ENCODE data around the gene LVRN. TPM values are rescaled to one million over a fixed set of nuclear protein-coding genes. Genes with fewer than 3 reads are reported as not detected.
A peak's percentile ranks its signal among the peaks of the same experiment; 100 is the strongest.

Gene LVRN
- total RNA-seq, 4 donors from 2014 or later, result 0.31 to 2.9 (median 2.1) TPM; not detected in 1

DNA sequence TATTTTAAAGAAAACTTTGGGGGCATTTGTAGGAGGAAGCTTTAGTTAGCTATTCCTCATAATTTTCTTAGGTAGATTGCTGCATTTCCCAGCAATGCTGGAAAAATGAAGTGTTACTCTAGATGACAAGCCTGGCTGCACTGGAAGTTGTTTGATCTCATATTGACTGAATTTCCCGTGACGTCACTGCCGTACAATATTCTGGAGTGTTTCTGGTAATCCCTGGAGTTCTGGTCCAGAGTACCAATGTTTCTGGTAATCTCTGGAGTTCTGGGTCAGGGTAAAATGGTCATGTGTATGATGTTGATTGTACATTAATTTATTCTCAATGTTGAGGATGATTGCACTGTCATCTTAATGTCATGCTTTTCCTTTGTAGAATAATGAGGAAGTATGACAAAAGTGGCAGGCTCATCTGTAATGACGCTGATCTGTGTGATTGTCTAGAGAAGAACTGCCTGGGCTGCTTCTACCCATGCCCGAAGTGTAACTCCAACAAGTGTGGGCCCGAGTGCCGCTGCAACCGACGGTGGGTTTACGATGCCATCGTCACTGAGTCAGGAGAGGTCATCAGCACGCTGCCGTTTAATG, 96.2 kb downstream of the LVRN start:
- Histone ChIP-seq H3K4me1 (no peaks in the 10 kb centered on the region), H3K36me3 (no peaks in the 10 kb centered on the region), H3K27me3 (peaks cover 0 to 19% (median 0%) of the 10 kb centered on the region in 4 donors), H3K9me3 (no peaks in the 10 kb centered on the region), H3K27ac (no peak overlapping the region), H3K4me3 (no peak overlapping the region)
- TF ChIP-seq, protein P1, sequence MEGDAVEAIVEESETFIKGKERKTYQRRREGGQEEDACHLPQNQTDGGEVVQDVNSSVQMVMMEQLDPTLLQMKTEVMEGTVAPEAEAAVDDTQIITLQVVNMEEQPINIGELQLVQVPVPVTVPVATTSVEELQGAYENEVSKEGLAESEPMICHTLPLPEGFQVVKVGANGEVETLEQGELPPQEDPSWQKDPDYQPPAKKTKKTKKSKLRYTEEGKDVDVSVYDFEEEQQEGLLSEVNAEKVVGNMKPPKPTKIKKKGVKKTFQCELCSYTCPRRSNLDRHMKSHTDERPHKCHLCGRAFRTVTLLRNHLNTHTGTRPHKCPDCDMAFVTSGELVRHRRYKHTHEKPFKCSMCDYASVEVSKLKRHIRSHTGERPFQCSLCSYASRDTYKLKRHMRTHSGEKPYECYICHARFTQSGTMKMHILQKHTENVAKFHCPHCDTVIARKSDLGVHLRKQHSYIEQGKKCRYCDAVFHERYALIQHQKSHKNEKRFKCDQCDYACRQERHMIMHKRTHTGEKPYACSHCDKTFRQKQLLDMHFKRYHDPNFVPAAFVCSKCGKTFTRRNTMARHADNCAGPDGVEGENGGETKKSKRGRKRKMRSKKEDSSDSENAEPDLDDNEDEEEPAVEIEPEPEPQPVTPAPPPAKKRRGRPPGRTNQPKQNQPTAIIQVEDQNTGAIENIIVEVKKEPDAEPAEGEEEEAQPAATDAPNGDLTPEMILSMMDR (IDR thresholded peaks at IDR 0.05), result no peak
- TF ChIP-seq POLR2A (IDR thresholded peaks at IDR 0.05), result no peak
- 78 to 80% methylated on average over 13 of the region's 13 CpGs for WGBS, 2 donors
- intact Hi-C loops (cut with DNase I), result no loop called here
- no peak for DNase-seq

DNA sequence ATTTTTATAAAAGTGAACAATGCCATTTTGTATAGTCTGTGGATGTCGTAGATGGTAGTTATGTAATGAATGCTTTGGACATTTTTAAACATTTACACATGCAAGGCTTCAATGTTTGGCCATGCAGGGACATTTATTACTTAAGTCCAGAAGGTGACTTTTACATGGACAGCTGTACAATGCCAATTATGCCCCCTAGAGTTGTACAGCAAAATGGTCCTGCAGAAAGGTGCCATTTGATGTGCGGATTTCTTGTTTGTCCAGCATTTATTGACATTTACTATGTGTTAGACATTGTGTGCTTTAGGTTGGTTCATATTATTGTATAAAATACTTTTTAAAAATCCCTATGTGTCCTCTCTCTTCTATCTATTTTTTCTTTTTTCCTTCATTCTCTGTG, 100.1 kb downstream of the LVRN start:
- intact Hi-C loops (cut with DNase I), result no loop called here
- peaks cover 0 to 29% (median 0%) of the 10 kb centered on the region in 4 donors for H3K27me3 ChIP-seq

DNA sequence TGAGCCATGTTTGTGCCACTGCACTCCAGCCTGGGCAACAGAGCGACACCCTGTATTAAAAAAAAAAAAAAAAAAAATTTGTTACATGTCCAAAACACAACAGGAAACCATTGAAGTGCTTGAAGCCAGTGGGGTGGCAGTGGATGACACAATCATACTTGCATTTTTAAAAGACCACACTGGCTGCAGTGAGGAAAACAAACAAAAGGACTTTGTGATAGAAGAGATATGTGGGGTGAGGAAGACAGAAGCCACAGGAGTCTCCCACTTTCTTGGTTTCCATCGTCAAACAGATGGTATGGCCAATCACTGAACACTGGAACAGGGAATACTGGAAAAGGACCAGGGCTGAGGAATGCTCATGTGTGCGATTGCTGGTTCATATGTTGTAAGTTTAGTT, 101.7 kb downstream of the LVRN start:
- H3K4me3 ChIP-seq, result no peak overlapping the region
- intact Hi-C loops (cut with DNase I), result no loop called here
- WGBS, 2 donors, result 68 to 85% methylated on average over 2 to 3 of the region's 3 CpGs
- no peaks in the 10 kb centered on the region for H3K4me1 ChIP-seq
- TF ChIP-seq, protein P1 (IDR thresholded peaks at IDR 0.05), result no peak
- no peak for TF ChIP-seq POLR2A (IDR thresholded peaks at IDR 0.05)
- H3K27me3 ChIP-seq, result peaks cover 0 to 20% (median 0%) of the 10 kb centered on the region in 4 donors
- no peaks in the 10 kb centered on the region for H3K36me3 ChIP-seq
- DNase-seq, result no peak
- no peak overlapping the region for H3K27ac ChIP-seq
- H3K9me3 ChIP-seq, result no peaks in the 10 kb centered on the region

More for the DNA sequence above, 100.1 kb downstream of the LVRN start:
- no peak overlapping the region for H3K27ac ChIP-seq
- WGBS, 2 donors, result 67 to 74% methylated on average over 2 of the region's 2 CpGs
- no peak for DNase-seq
- no peak for TF ChIP-seq POLR2A (IDR thresholded peaks at IDR 0.05)
- TF ChIP-seq, protein P1 (IDR thresholded peaks at IDR 0.05), result no peak
- no peaks in the 10 kb centered on the region for H3K4me1 ChIP-seq
- no peak overlapping the region for H3K4me3 ChIP-seq
- H3K9me3 ChIP-seq, result no peaks in the 10 kb centered on the region
- no peaks in the 10 kb centered on the region for H3K36me3 ChIP-seq

DNA sequence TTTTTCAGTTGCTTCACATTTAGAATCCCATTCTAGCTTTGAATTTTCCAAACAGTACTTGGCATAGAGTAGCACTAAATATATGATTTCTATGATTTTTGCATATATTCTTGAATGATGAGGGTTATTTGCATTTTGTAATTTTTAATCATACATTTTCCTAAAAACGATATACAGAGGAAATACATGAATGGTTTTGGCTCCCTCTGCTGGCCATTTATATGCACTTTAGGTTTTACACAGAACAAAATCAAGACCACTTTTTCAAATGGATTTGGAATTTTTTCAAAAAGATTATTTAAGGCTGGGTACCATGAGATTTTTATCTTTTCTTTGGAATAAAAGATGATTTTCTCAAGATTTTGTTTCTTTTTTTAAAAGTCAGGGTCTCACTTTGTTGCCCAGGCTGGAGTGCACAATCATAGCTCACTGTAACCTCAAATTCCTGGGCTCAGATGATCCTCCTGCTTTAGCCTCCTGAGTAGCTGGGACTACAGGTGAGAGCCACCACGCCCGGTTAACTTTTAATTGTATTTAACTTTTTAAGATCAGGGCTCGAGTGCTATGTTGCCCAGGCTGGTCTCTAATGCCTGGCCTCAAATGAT, 105.9 kb downstream of the LVRN start:
- no peak overlapping the region for H3K4me3 ChIP-seq
- no peaks in the 10 kb centered on the region for H3K9me3 ChIP-seq
- no peaks in the 10 kb centered on the region for H3K4me1 ChIP-seq
- no peaks in the 10 kb centered on the region for H3K36me3 ChIP-seq
- WGBS, 2 donors, result 9 to 13% methylated on average over 4 of the region's 4 CpGs
- peaks cover 0 to 9% (median 0%) of the 10 kb centered on the region in 4 donors for H3K27me3 ChIP-seq
- DNase-seq, result no peak
- intact Hi-C loops (cut with DNase I), result no loop called here
- H3K27ac ChIP-seq, result no peak overlapping the region
- TF ChIP-seq POLR2A (IDR thresholded peaks at IDR 0.05), result no peak
- TF ChIP-seq, protein P1 (IDR thresholded peaks at IDR 0.05), result peak; percentile 44 to 84 (median 78)

DNA sequence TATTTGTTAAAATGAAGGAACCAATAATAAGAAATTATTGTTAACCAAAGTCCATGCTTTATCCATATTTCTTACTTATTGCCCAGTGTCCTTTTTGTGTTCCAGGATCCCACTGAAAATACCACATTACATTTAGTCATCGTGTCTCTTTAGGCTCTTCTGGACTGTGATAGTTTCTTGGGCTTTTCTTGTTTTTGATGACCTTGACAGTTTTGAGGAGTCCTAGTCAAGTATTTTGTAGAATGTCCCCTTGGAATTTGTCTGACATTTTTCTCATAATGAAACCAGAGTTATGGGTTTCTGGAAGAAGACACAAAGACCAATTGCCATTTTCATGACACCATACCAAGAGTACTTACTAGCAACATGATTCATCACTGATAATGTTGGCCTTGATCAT, 108.9 kb downstream of the LVRN start:
- H3K4me3 ChIP-seq, result no peak overlapping the region
- H3K9me3 ChIP-seq, result no peaks in the 10 kb centered on the region
- no peak overlapping the region for H3K27ac ChIP-seq
- H3K36me3 ChIP-seq, result no peaks in the 10 kb centered on the region
- TF ChIP-seq, protein P1 (IDR thresholded peaks at IDR 0.05), result no peak
- TF ChIP-seq POLR2A (IDR thresholded peaks at IDR 0.05), result no peak
- 100% methylated on average over 1 of the region's 1 CpG for WGBS, 2 donors
- no peaks in the 10 kb centered on the region for H3K4me1 ChIP-seq
- no peak for DNase-seq
- intact Hi-C loops (cut with DNase I), result no loop called here
- peaks cover 0 to 8% (median 0%) of the 10 kb centered on the region in 4 donors for H3K27me3 ChIP-seq
